Fibroblast of mammary gland (primary cell): ENCODE data around the gene RARB.

Experiments used
- DNase-seq: peaks from one replicate; pipeline ENCODE4 v3.0.0-alpha.2; 2010; ENCODE audit warnings: low read depth
- H3K4me3 ChIP-seq: 2 replicates; pipeline ENCODE4 v1.5.1; 2011; ENCODE audit warnings: low read depth, mild to moderate bottlenecking, low read length, moderate library complexity; ENCODE audit not compliant: control insufficient read depth
- TF ChIP-seq, protein P1 (sequence below): conservative IDR thresholded peaks from 2 replicates; pipeline ENCODE4 v1.5.1; 2011; ENCODE audit warnings: low read depth, low read length, inconsistent platforms; ENCODE audit not compliant: control insufficient read depth, insufficient read depth

RARB gene

DNA sequence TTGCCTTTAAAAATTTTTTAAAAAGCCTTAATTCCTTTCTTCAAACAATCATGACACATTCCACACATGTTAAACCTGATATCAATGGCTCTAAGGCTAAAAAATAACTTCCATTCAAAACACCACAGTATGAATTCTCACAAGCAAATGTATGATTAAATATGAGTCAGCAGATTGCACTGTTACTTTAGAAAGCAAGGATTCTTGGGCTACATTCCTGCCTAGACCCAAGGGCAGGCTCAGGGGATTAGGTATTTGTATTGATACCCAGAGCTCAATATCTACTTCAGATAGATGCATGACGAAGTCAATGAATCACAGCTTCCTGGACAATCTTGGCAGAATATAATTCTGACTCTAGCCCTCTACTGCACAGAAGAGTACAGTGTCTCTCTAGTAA, 65.7 kb downstream of the RARB start:
- TF ChIP-seq, protein P1, sequence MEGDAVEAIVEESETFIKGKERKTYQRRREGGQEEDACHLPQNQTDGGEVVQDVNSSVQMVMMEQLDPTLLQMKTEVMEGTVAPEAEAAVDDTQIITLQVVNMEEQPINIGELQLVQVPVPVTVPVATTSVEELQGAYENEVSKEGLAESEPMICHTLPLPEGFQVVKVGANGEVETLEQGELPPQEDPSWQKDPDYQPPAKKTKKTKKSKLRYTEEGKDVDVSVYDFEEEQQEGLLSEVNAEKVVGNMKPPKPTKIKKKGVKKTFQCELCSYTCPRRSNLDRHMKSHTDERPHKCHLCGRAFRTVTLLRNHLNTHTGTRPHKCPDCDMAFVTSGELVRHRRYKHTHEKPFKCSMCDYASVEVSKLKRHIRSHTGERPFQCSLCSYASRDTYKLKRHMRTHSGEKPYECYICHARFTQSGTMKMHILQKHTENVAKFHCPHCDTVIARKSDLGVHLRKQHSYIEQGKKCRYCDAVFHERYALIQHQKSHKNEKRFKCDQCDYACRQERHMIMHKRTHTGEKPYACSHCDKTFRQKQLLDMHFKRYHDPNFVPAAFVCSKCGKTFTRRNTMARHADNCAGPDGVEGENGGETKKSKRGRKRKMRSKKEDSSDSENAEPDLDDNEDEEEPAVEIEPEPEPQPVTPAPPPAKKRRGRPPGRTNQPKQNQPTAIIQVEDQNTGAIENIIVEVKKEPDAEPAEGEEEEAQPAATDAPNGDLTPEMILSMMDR = no peak
- DNase-seq = peak; percentile 66

DNA sequence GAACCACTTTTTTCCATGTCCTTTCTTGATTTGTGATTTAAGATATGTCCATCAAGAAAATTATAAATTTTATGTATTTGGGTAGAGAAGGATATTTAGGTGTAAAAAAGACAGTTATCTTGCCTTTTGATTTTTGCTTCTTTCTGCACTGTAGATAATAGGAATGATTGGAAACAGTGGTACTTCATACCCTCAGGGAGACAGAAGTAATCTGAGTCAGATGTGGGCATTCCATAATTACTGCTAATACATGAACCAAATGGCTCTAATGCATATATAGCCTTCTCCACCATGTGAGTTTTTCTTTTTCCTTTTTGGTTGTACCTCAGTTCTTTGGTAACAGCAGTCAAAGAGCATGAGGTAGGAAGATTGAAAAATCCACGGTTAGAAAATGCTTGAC, 67.2 kb downstream of the RARB start:
- no peak overlapping the region for H3K4me3 ChIP-seq
- no peak for DNase-seq
- TF ChIP-seq, protein P1 = no peak

More for the DNA sequence above, 65.7 kb downstream of the RARB start:
- no peak overlapping the region for H3K4me3 ChIP-seq

DNA sequence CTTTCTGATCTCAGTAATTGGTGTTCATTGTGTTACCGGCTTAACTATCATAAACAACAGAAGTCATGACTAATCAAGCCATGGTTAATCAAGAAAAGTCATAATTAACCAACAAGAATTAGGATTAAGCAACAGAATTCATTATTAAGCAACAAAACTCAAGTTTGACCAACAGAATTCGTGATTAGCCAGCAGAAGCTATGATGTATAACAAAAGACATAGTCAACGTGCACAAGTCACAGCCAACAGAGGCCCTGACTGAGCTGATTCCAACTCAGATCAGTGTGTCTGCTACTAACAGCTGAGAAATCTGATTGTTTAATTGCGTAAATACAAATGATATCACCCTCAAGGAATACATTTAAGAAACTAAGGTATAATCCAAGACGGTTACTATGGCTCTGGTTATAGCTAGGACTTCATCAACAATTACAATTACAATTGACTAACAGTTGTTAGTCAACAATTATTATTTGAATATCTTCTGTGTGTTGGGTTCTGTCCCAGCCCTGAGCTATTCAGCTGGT, 67.7 kb downstream of the RARB start:
- TF ChIP-seq, protein P1 = no peak
- no peak overlapping the region for H3K4me3 ChIP-seq
- DNase-seq = peak; percentile 10

DNA sequence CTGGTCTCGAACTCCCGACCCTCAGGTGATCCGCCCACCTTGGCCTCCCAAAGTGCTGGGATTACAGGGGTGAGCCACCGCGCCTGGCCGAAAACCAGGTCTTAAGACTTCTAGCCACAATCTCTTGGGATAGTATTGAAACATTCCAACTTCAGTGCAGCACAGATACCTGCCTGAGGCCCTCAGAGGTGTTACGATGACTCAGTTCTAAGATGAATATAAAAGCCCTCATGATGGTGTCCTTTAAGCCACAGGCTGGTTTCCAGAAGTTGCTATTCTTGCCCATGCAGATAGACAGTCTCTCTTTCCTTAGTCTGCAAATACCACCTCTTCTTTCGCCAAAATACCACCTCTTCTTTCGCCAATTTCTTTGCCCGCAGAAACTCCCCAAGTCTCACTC, 69.0 kb downstream of the RARB start:
- no peak overlapping the region for H3K4me3 ChIP-seq
- TF ChIP-seq, protein P1 = no peak
- DNase-seq = no peak

DNA sequence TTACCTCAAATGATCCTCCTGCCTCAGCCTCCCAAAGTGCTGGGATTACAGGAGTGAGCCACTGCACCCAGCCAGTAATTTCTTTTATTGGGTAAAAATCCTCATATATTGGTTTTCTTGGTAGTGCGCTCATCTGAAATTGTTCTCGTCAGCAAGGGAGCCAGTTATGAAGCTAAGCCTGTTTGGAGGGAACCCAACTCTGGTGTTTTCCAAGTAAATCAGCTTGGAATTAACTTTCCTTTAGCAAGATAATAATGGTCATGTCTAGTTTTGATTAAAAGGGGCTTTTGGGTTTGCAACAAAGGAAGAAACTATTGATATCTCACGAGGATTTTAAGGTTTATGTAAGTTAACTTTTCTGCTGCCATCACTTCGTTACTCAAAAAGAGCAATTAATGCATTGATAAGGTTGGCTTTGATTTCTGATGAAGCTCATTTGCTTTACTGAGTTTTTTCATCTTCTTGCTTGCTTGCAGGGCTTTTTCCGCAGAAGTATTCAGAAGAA, 72.7 kb downstream of the RARB start:
- H3K4me3 ChIP-seq = no peak overlapping the region
- DNase-seq = no peak
- TF ChIP-seq, protein P1 = no peak

DNA sequence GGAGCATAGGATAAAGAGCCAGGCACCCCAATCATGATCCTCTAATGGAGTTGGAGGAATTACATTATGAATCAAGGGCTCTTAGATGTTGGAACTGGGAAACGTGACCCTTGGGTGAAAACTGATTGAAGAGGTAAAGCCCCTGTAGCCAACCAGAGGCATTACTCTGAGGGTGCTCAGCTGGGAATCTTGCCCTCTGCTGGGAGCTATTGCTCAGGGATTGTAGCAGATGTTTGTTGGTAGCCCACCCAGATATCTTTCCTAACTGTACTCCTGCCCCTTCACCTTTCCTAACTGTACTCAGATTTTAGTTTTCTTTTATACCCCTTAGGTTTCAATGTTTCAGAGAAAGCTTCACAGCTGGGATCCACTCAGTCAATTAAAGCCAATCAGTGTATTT, 74.2 kb downstream of the RARB start:
- H3K4me3 ChIP-seq = no peak overlapping the region
- TF ChIP-seq, protein P1 = no peak
- DNase-seq = no peak

DNA sequence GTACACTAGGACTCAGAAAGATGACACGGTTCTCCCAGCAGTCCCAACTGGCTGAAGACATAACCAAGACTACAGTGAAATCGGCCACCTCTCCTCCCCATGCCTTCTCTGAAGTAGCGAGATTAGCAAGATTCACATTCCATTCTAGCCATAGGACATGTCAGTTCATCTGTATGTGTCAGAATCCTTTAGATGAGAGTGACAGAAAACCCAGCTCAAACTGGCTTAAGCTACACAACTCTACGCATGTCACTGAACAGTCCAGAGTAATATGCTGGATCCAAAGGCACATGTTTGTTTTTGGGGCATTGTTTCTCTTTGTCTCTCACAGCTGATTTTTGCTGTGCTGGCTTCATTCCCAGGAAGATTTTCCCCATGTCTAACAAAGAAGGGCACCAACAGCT, 75.8 kb downstream of the RARB start:
- DNase-seq = no peak
- no peak overlapping the region for H3K4me3 ChIP-seq
- TF ChIP-seq, protein P1 = no peak
